ENCODE data around the gene HIPK2.

- TF ChIP-seq POLR2AphosphoS5 (IDR thresholded peaks at IDR 0.05; ENCODE audit: insufficient read depth, low read depth, low read length) (no peak), JUN (IDR thresholded peaks at IDR 0.05; ENCODE audit: borderline replicate concordance, insufficient read depth, insufficient read length, low read depth) (no peak), CTCF (IDR thresholded peaks at IDR 0.05; ENCODE audit: extremely low read depth in 1 of 2, insufficient read depth in 1 of 2, low read depth in 1 of 2, low read length in 2 of 2) (no peak), MYC (IDR thresholded peaks at IDR 0.05; ENCODE audit: low read depth, low read length) (no peak), POLR2A (IDR thresholded peaks at IDR 0.05; ENCODE audit: low read depth, low read length) (no peak), FOS (IDR thresholded peaks at IDR 0.05; ENCODE audit: borderline replicate concordance, insufficient read depth, low read length) (no peak), EZH2 (IDR thresholded peaks at IDR 0.05; ENCODE audit: borderline replicate concordance, low read depth, low read length, severe bottlenecking) (no peak), MAX (IDR thresholded peaks at IDR 0.05; ENCODE audit: insufficient read depth, insufficient read length) (no peak)
Measured at GRCh38 chr7:139743967-139744767, 33.6 kb downstream of the HIPK2 start.

All from endothelial cell of umbilical vein (primary cell).